Measurements from ENCODE around the gene JCAD. TPM values are rescaled to one million over a fixed set of nuclear protein-coding genes. Genes with fewer than 3 reads are reported as not detected.

JCAD gene
- total and polyA plus RNA-seq, 7 donors = 4.3 to 22.5 (median 10.9) TPM

DNA sequence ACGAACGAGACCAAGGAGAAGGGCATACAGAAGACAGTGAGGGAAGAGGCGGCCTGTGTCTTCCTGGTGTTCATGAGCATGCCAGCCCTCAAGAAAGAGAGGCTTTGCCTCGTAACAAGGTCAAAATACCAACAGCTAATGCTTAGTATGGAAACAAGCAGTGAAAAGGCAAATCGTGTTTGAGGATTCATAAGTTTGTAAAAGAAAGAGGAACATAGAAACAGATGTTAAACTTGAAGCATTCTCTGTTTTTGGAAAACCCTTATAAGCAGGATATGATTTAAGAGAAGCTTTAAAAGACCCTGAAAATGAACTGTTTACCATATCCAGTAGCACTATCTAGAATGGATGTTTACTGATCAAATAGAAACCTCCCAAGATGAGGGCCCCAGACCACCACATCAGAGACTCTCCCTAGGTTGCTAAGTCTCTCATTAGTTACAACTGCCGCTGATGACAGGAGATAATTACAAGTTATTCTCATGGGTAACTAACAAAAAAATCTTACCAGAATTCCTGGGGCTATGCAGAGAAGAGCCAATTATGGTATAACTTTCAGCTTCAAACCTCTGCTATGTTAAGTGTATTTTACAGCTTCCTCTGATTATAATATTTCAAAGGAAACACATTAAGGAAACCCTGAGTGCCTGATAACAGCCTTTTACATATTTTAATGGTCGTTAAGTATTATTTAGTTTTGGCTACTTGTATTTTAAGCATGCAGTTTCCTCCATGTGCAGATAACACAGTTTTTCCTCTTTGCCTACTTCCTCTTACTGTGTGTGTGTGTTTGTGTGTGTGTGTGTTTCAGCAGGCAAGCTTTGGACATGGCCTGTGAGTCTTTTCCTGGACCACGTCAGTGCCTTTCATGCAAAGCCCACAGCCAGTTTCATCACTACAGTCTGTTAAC lies 17.9 kb downstream of the JCAD start:
- intact Hi-C loops (cut with DNase I) = no loop called here
- Histone ChIP-seq H3K9me3 (no peaks in the 10 kb centered on the region), H3K4me3 (no peak overlapping the region), H3K4me1 (no peaks in the 10 kb centered on the region), H3K27me3 (ENCODE audit: insufficient read depth in 3 of 3, low read length in 2 of 3) (no peaks in the 10 kb centered on the region), H3K27ac (peak overlapping the region; percentile 59), H3K36me3 (ENCODE audit: insufficient read depth in 1 of 2, low read depth in 1 of 2) (peaks cover 0 to 9% of the 10 kb centered on the region in 2 donors)
- ATAC-seq = peak in 2 of 4 donors; percentile 26 to 41
- 75 to 82% (median 78%) methylated on average over 8 of the region's 8 CpGs for WGBS, 3 donors
- no peak for DNase-seq
- TF ChIP-seq CTCF (IDR thresholded peaks at IDR 0.05) = no peak

- intact Hi-C loops (cut with DNase I) = no loop called here
- H3K36me3 ChIP-seq (ENCODE audit: insufficient read depth in 1 of 2, low read depth in 1 of 2) = peaks cover 0 to 6% of the 10 kb centered on the region in 2 donors
- no peak for ATAC-seq
- no peaks in the 10 kb centered on the region for H3K27me3 ChIP-seq (ENCODE audit: insufficient read depth in 3 of 3, low read length in 2 of 3)
- DNase-seq = no peak
- no peaks in the 10 kb centered on the region for H3K9me3 ChIP-seq
- no peaks in the 10 kb centered on the region for H3K4me1 ChIP-seq
- TF ChIP-seq CTCF (IDR thresholded peaks at IDR 0.05) = no peak
- H3K4me3 ChIP-seq = no peak overlapping the region
- H3K27ac ChIP-seq = peak overlapping the region; percentile 42
- WGBS, 3 donors = 81 to 91% (median 88%) methylated on average over 7 to 8 of the region's 8 CpGs
Observed at GRCh38 chr10:30040597-30040996, 18.8 kb downstream of the JCAD start.

DNA sequence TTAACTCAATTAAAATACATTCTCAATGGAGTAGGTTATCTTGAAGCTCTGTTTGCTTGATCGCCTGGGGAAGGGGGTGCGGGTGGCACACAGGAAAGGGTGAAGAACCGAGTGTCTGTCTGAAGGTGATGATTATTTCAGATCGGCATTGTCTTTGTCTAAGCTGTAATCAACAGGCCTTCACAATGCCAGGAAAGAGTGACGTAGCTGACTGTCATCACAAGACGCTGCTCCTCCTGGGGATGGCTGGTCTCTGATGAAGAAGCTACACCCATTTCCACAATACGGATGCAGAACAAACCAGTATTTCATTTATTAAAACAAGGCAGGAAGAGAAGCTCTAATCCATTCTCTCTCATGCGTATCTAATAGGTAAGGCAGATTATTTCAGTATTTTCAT lies 19.4 kb downstream of the JCAD start:
- Histone ChIP-seq H3K27me3 (ENCODE audit: insufficient read depth in 3 of 3, low read length in 2 of 3) (no peaks in the 10 kb centered on the region), H3K4me3 (no peak overlapping the region), H3K27ac (no peak overlapping the region), H3K36me3 (ENCODE audit: insufficient read depth in 1 of 2, low read depth in 1 of 2) (no peaks in the 10 kb centered on the region), H3K9me3 (no peaks in the 10 kb centered on the region), H3K4me1 (no peaks in the 10 kb centered on the region)
- DNase-seq (no peak), ATAC-seq (no peak)
- no peak for TF ChIP-seq CTCF (IDR thresholded peaks at IDR 0.05)
- intact Hi-C loops (cut with DNase I) = no loop called here
- WGBS, 3 donors = 63% methylated on average over 8 of the region's 8 CpGs

GRCh38 chr10:30039567-30039966 lies 19.8 kb downstream of the JCAD start:
- no peaks in the 10 kb centered on the region for H3K27me3 ChIP-seq (ENCODE audit: insufficient read depth in 3 of 3, low read length in 2 of 3)

More at GRCh38 chr10:30039567-30039966, 19.8 kb downstream of the JCAD start:
- no peak for TF ChIP-seq CTCF (IDR thresholded peaks at IDR 0.05)
- intact Hi-C loops (cut with DNase I) = no loop called here
- Histone ChIP-seq H3K4me3 (no peak overlapping the region), H3K27ac (no peak overlapping the region), H3K36me3 (ENCODE audit: insufficient read depth in 1 of 2, low read depth in 1 of 2) (no peaks in the 10 kb centered on the region), H3K4me1 (no peaks in the 10 kb centered on the region), H3K9me3 (no peaks in the 10 kb centered on the region)
- DNase-seq = no peak
- 15 to 28% (median 23%) methylated on average over 14 of the region's 14 CpGs for WGBS, 3 donors
- peak in 2 of 4 donors; percentile 54 to 64 for ATAC-seq
